Measurements from ENCODE around the gene HSD17B13.
A peak's percentile ranks its signal among the peaks of the same experiment; 100 is the strongest.

The HSD17B13 gene

GRCh38 chr4:87270825-87271224 is 51.9 kb downstream of the HSD17B13 start:
- TF ChIP-seq CTCF (IDR thresholded peaks at IDR 0.05; ENCODE audit: low read depth, low read length, missing control alignments) = no peak
- H3K27ac ChIP-seq = no peak overlapping the region
- H3K4me3 ChIP-seq (ENCODE audit: low read depth, low read length) = no peak overlapping the region
- no peaks in the 10 kb centered on the region for H3K27me3 ChIP-seq (replicated peaks)
- in situ Hi-C loops (cut with HindIII; ENCODE audit: low pct_ligation_motif_present, low sequenced_read_pairs) = no loop called here
- H3K36me3 ChIP-seq (replicated peaks) = no peaks in the 10 kb centered on the region
- DNase-seq = no peak

- Histone ChIP-seq H3K4me3 (ENCODE audit: low read depth, low read length) (no peak overlapping the region), H3K27ac (no peak overlapping the region), H3K27me3 (replicated peaks) (no peaks in the 10 kb centered on the region), H3K36me3 (replicated peaks) (no peaks in the 10 kb centered on the region)
- DNase-seq = peak; percentile 37
- peak; percentile 75 for TF ChIP-seq CTCF (IDR thresholded peaks at IDR 0.05; ENCODE audit: low read depth, low read length, missing control alignments)
- in situ Hi-C loops (cut with HindIII; ENCODE audit: low pct_ligation_motif_present, low sequenced_read_pairs) = no loop called here
These were observed 52.5 kb downstream of the HSD17B13 start for GRCh38 chr4:87270144-87270543.

DNA sequence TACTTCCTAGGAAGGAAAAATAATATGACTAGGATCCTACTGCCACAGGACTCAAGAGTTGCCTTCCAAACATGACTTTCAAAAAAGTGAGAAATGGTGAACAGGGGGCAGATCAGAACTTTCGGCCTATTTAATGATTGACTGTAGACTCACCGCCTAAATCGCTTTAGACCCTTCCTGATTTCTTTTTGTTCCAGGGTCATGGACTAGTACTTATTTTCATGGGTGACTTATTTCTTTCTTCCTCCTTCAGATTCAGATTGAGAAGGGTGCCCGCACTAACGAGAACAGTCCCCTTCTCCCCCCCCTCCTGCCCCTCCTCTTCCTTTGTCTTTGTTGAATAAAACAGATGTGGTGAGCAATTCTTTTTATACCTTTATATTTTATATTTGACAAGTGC is 54.3 kb downstream of the HSD17B13 start:
- Histone ChIP-seq H3K27me3 (replicated peaks) (no peaks in the 10 kb centered on the region), H3K4me3 (ENCODE audit: low read depth, low read length) (no peak overlapping the region), H3K36me3 (replicated peaks) (no peaks in the 10 kb centered on the region), H3K27ac (no peak overlapping the region)
- DNase-seq = no peak
- no peak for TF ChIP-seq CTCF (IDR thresholded peaks at IDR 0.05; ENCODE audit: low read depth, low read length, missing control alignments)
- in situ Hi-C loops (cut with HindIII; ENCODE audit: low pct_ligation_motif_present, low sequenced_read_pairs) = no loop called here

GRCh38 chr4:87266986-87267385 is 55.7 kb downstream of the HSD17B13 start:
- Histone ChIP-seq H3K4me3 (ENCODE audit: low read depth, low read length) (no peak overlapping the region), H3K27me3 (replicated peaks) (no peaks in the 10 kb centered on the region), H3K36me3 (replicated peaks) (no peaks in the 10 kb centered on the region), H3K27ac (no peak overlapping the region)
- DNase-seq = no peak
- in situ Hi-C loops (cut with HindIII; ENCODE audit: low pct_ligation_motif_present, low sequenced_read_pairs) = no loop called here
- TF ChIP-seq CTCF (IDR thresholded peaks at IDR 0.05; ENCODE audit: low read depth, low read length, missing control alignments) = no peak

- in situ Hi-C loops (cut with HindIII; ENCODE audit: low pct_ligation_motif_present, low sequenced_read_pairs) = no loop called here
- no peaks in the 10 kb centered on the region for H3K27me3 ChIP-seq (replicated peaks)
- TF ChIP-seq CTCF (IDR thresholded peaks at IDR 0.05; ENCODE audit: low read depth, low read length, missing control alignments) = no peak
- no peaks in the 10 kb centered on the region for H3K36me3 ChIP-seq (replicated peaks)
- no peak overlapping the region for H3K4me3 ChIP-seq (ENCODE audit: low read depth, low read length)
- DNase-seq = no peak
- no peak overlapping the region for H3K27ac ChIP-seq
These were observed 59.8 kb downstream of the HSD17B13 start for GRCh38 chr4:87262886-87263285.

DNA sequence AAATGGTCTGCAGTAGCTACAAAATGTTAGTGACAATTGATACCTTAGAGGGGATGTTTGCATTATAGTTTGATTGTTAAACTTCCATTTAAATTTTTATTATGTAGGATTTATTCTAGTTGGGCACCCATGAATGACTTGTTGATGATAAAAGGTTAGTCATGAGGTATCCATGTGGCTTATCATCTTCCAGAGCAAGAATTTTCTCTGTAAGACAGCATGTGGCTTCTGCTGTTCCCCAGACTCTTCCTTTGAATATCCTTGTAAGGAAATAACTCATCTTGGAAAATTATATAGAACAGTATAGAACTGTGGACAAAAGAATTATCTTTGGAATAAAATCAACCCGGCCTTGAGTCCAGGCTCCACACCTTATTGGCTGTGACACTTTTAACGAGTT is 62.2 kb downstream of the HSD17B13 start:
- peak; percentile 4 for DNase-seq
- no peak overlapping the region for H3K4me3 ChIP-seq (ENCODE audit: low read depth, low read length)
- no peak for TF ChIP-seq CTCF (IDR thresholded peaks at IDR 0.05; ENCODE audit: low read depth, low read length, missing control alignments)
- no peaks in the 10 kb centered on the region for H3K27me3 ChIP-seq (replicated peaks)
- H3K36me3 ChIP-seq (replicated peaks) = no peaks in the 10 kb centered on the region
- no peak overlapping the region for H3K27ac ChIP-seq
- in situ Hi-C loops (cut with HindIII; ENCODE audit: low pct_ligation_motif_present, low sequenced_read_pairs) = no loop called here
